Muscle of leg (tissue), 11 donors: ENCODE measurements around the gene BARHL1. TPM values are rescaled to one million over a fixed set of nuclear protein-coding genes. Genes with fewer than 3 reads are reported as not detected.

Experiments
- DNase-seq: peaks from one replicate; pipeline ENCODE4 v3.0.0; 2013
- H3K27ac ChIP-seq: one replicate; pipeline ENCODE4 v1.5.1; 2013; ENCODE audit warnings: mild to moderate bottlenecking, low read length, control low read depth
- H3K27me3 ChIP-seq: one replicate; pipeline ENCODE4 v1.6.1; 2013; ENCODE audit warnings: low read length; ENCODE audit not compliant: control insufficient read depth, insufficient read depth
- H3K36me3 ChIP-seq: one replicate; pipeline ENCODE4 v1.6.1; 2013; ENCODE audit warnings: low read length; ENCODE audit not compliant: control insufficient read depth, insufficient read depth
- H3K4me1 ChIP-seq: one replicate; pipeline ENCODE4 v1.6.1; 2013; ENCODE audit warnings: low read length; ENCODE audit not compliant: control insufficient read depth, insufficient read depth
- H3K4me3 ChIP-seq: one replicate; pipeline ENCODE4 v1.5.1; 2013; ENCODE audit warnings: low read length, control low read depth
- H3K9me3 ChIP-seq: replicated peaks from 2 replicates; pipeline ENCODE4 v1.6.1; 2013; ENCODE audit warnings: low read depth, low read length; ENCODE audit not compliant: control insufficient read depth
- WGBS: methylation state at CpG from one replicate; pipeline ENCODE4 v1.1.5; 2013; ENCODE audit warnings: missing lambda C conversion rate; ENCODE audit not compliant: insufficient coverage; 5-methylcytosine and 5-hydroxymethylcytosine counted together
- polyA plus RNA-seq, 8 donors: library from polyadenylated mRNA; unstranded; fragments of 120-200 nt; gene quantifications; one replicate each; pipeline versions ENCODE4 v1.2.1 to v1.2.3, GENCODE V29; 2013; ENCODE audit warnings: inconsistent platforms in 1 of 8, low replicate concordance in 1 of 8; ENCODE audit not compliant: insufficient read length in 8 of 8, insufficient read depth in 1 of 8
- total RNA-seq: library from RNA; stranded (reverse); fragments of 120-200 nt; gene quantifications from one replicate; pipeline ENCODE4 v1.2.4, GENCODE V29; 2013

BARHL1 gene
- total and polyA plus RNA-seq, 9 donors: not detected

- H3K4me3 ChIP-seq: no peak overlapping the region
- no peak for DNase-seq
- no peak overlapping the region for H3K27ac ChIP-seq
- no peaks in the 10 kb centered on the region for H3K9me3 ChIP-seq
- H3K4me1 ChIP-seq: no peaks in the 10 kb centered on the region
- 79% methylated on average over 5 of the region's 9 CpGs for WGBS
- H3K27me3 ChIP-seq: no peaks in the 10 kb centered on the region
- peaks cover 68% of the 10 kb centered on the region for H3K36me3 ChIP-seq
Measured at GRCh38 chr9:132609184-132609583, 26.8 kb downstream of the BARHL1 start.

GRCh38 chr9:132609829-132610228 is 27.4 kb downstream of the BARHL1 start:
- H3K36me3 ChIP-seq: peaks cover 73% of the 10 kb centered on the region
- H3K4me3 ChIP-seq: no peak overlapping the region
- no peaks in the 10 kb centered on the region for H3K4me1 ChIP-seq
- H3K27me3 ChIP-seq: no peaks in the 10 kb centered on the region
- 87% methylated on average over 5 of the region's 7 CpGs for WGBS
- no peak for DNase-seq
- no peak overlapping the region for H3K27ac ChIP-seq
- no peaks in the 10 kb centered on the region for H3K9me3 ChIP-seq

GRCh38 chr9:132610661-132611060 is 28.3 kb downstream of the BARHL1 start:
- WGBS: 74% methylated on average over 6 of the region's 12 CpGs
- Histone ChIP-seq H3K27me3 (no peaks in the 10 kb centered on the region), H3K4me3 (no peak overlapping the region), H3K4me1 (no peaks in the 10 kb centered on the region), H3K27ac (no peak overlapping the region), H3K36me3 (peaks cover 74% of the 10 kb centered on the region), H3K9me3 (no peaks in the 10 kb centered on the region)
- no peak for DNase-seq

GRCh38 chr9:132614324-132614723 is 31.9 kb downstream of the BARHL1 start:
- Histone ChIP-seq H3K4me3 (no peak overlapping the region), H3K27me3 (no peaks in the 10 kb centered on the region), H3K27ac (no peak overlapping the region), H3K4me1 (no peaks in the 10 kb centered on the region), H3K9me3 (no peaks in the 10 kb centered on the region), H3K36me3 (peaks cover 76% of the 10 kb centered on the region)
- WGBS: 76% methylated on average over 5 of the region's 6 CpGs
- DNase-seq: no peak

GRCh38 chr9:132615774-132616173 is 33.4 kb downstream of the BARHL1 start:
- H3K9me3 ChIP-seq: no peaks in the 10 kb centered on the region
- no peaks in the 10 kb centered on the region for H3K4me1 ChIP-seq
- no peak for DNase-seq
- no peak overlapping the region for H3K27ac ChIP-seq
- H3K36me3 ChIP-seq: peaks cover 68% of the 10 kb centered on the region
- H3K4me3 ChIP-seq: no peak overlapping the region
- no CpG with 5 or more reads among the region's 2 CpGs for WGBS
- no peaks in the 10 kb centered on the region for H3K27me3 ChIP-seq

- H3K4me1 ChIP-seq: no peaks in the 10 kb centered on the region
- peaks cover 59% of the 10 kb centered on the region for H3K36me3 ChIP-seq
- H3K27me3 ChIP-seq: no peaks in the 10 kb centered on the region
- WGBS: 86% methylated on average over 3 of the region's 5 CpGs
- no peak overlapping the region for H3K4me3 ChIP-seq
- H3K27ac ChIP-seq: no peak overlapping the region
- DNase-seq: no peak
- H3K9me3 ChIP-seq: no peaks in the 10 kb centered on the region
Measured at GRCh38 chr9:132616725-132617124, 34.3 kb downstream of the BARHL1 start.

- Histone ChIP-seq H3K27ac (no peak overlapping the region), H3K9me3 (no peaks in the 10 kb centered on the region), H3K36me3 (peaks cover 28% of the 10 kb centered on the region), H3K4me1 (no peaks in the 10 kb centered on the region), H3K27me3 (no peaks in the 10 kb centered on the region), H3K4me3 (no peak overlapping the region)
- peak; percentile 57 for DNase-seq
- WGBS: 64% methylated on average over 5 of the region's 5 CpGs
Measured at GRCh38 chr9:132622159-132622558, 39.8 kb downstream of the BARHL1 start.

- no peak for DNase-seq
- Histone ChIP-seq H3K4me1 (no peaks in the 10 kb centered on the region), H3K36me3 (peaks cover 34% of the 10 kb centered on the region), H3K27ac (no peak overlapping the region), H3K4me3 (no peak overlapping the region), H3K27me3 (no peaks in the 10 kb centered on the region), H3K9me3 (no peaks in the 10 kb centered on the region)
- WGBS: 74% methylated on average over 3 of the region's 5 CpGs
Measured at GRCh38 chr9:132626285-132626684, 43.9 kb downstream of the BARHL1 start.

GRCh38 chr9:132627106-132627505 is 44.7 kb downstream of the BARHL1 start:
- H3K36me3 ChIP-seq: peaks cover 40% of the 10 kb centered on the region
- DNase-seq: no peak
- H3K4me3 ChIP-seq: no peak overlapping the region
- H3K27me3 ChIP-seq: no peaks in the 10 kb centered on the region
- no peak overlapping the region for H3K27ac ChIP-seq
- no peaks in the 10 kb centered on the region for H3K9me3 ChIP-seq
- 40% methylated on average over 1 of the region's 7 CpGs for WGBS
- no peaks in the 10 kb centered on the region for H3K4me1 ChIP-seq

GRCh38 chr9:132627594-132627993 is 45.2 kb downstream of the BARHL1 start:
- H3K4me1 ChIP-seq: no peaks in the 10 kb centered on the region
- no peaks in the 10 kb centered on the region for H3K9me3 ChIP-seq
- no peak for DNase-seq
- H3K27ac ChIP-seq: no peak overlapping the region
- 84% methylated on average over 7 of the region's 11 CpGs for WGBS
- no peaks in the 10 kb centered on the region for H3K27me3 ChIP-seq
- H3K4me3 ChIP-seq: no peak overlapping the region
- H3K36me3 ChIP-seq: peaks cover 40% of the 10 kb centered on the region

GRCh38 chr9:132628746-132629145 is 46.3 kb downstream of the BARHL1 start:
- Histone ChIP-seq H3K4me1 (no peaks in the 10 kb centered on the region), H3K36me3 (peaks cover 40% of the 10 kb centered on the region), H3K9me3 (no peaks in the 10 kb centered on the region), H3K27ac (no peak overlapping the region), H3K27me3 (no peaks in the 10 kb centered on the region), H3K4me3 (no peak overlapping the region)
- whole genome bisulfite sequencing: 83% methylated on average over 5 of the region's 8 CpGs
- DNase-seq: no peak
